ENCODE results near the gene FXYD6. TPM values are rescaled to one million over a fixed set of nuclear protein-coding genes. Genes with fewer than 3 reads are reported as not detected.

The FXYD6 gene
- total RNA-seq, 4 donors from 2014 or later, result 4.8 to 15.9 (median 9.5) TPM

DNA sequence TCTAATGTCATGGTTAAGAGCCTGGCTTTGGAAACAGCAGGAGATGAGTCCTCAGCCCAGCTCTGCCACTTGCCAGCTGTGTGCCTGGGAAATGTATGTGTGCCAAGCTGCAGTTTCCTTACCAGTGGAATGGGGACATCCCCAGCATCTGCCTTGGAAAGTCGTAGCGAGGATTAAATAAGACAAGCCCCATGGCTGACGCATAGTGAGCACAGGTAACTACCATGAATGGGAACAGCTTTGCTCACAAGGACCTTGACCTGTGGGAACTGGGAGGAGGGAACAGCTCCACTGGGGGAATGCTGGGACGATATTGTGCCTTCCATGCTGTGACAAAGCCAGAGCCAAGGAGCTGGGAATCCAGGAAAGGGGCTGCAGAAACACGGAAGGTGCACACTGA lies 76.8 kb downstream of the FXYD6 start:
- WGBS, result 50% methylated on average over 5 of the region's 5 CpGs
- TF ChIP-seq POLR2A (IDR thresholded peaks at IDR 0.05) (no peak), EP300 (IDR thresholded peaks at IDR 0.05) (no peak), POLR2AphosphoS5 (IDR thresholded peaks at IDR 0.05) (no peak)
- TF ChIP-seq, protein P1, sequence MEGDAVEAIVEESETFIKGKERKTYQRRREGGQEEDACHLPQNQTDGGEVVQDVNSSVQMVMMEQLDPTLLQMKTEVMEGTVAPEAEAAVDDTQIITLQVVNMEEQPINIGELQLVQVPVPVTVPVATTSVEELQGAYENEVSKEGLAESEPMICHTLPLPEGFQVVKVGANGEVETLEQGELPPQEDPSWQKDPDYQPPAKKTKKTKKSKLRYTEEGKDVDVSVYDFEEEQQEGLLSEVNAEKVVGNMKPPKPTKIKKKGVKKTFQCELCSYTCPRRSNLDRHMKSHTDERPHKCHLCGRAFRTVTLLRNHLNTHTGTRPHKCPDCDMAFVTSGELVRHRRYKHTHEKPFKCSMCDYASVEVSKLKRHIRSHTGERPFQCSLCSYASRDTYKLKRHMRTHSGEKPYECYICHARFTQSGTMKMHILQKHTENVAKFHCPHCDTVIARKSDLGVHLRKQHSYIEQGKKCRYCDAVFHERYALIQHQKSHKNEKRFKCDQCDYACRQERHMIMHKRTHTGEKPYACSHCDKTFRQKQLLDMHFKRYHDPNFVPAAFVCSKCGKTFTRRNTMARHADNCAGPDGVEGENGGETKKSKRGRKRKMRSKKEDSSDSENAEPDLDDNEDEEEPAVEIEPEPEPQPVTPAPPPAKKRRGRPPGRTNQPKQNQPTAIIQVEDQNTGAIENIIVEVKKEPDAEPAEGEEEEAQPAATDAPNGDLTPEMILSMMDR (IDR thresholded peaks at IDR 0.05), result no peak

DNA sequence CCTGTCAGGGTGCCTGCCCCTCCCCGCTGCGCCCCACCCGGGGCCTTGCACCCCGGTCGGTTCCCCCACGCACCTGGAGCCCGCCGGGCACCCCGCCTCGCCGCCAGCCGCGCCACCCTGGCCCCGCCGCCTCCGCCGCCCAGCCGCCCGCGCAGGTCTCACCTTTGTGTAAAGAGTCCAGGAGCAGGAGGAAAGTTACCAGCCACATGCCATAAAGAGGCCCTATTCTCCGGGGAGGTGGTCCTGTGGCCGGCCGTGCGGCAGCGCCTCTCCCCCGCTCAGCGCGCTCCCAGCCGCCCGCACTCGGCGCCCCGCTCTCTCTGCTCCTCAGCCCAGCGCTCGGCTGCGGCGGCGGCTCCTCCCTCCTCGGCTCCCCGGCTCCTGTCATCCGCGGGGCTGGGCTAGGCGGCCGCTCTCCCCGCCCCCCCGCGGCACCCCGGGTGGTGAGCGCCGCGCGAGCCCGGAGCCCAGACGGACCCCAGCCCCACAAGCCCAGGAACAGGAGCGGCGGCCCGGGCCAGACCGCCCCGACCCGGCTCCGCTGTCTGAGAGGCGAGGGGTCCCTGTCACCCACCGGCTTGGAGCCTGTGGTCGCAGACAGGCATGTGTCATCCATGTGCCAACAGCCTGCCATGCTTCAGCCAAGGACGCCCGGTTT lies 79.5 kb downstream of the FXYD6 start, which contains the start of gene DSCAML1:
Gene DSCAML1, minus strand, starts transcription at position 345 of the 658 bp plus-strand sequence. Its CDS starts 137 bp downstream, at position 208.
- WGBS, result 4% methylated on average over 19 of the region's 66 CpGs
- Histone ChIP-seq H3K4me3 (peak within 1 kb of the TSS; percentile 55), H3K27ac (no peak within 1 kb of the TSS), H3K27me3 (peaks cover 67% of the 10 kb centered on the region), H3K36me3 (no peaks in the 10 kb centered on the region), H3K4me1 (peaks cover 23% of the 10 kb centered on the region), H3K9me3 (no peaks in the 10 kb centered on the region)
- no peak for DNase-seq (ENCODE audit: low spot score in 2 of 2)
- no peak for TF ChIP-seq POLR2A (IDR thresholded peaks at IDR 0.05)
- TF ChIP-seq EP300 (IDR thresholded peaks at IDR 0.05), result no peak
- no peak for TF ChIP-seq POLR2AphosphoS5 (IDR thresholded peaks at IDR 0.05)
- TF ChIP-seq, protein P1 (IDR thresholded peaks at IDR 0.05), result no peak

More for the DNA sequence above, 76.8 kb downstream of the FXYD6 start:
- no peak for DNase-seq (ENCODE audit: low spot score in 2 of 2)
- Histone ChIP-seq H3K27me3 (peaks cover 41% of the 10 kb centered on the region), H3K36me3 (no peaks in the 10 kb centered on the region), H3K27ac (no peak overlapping the region), H3K4me1 (peaks cover 23% of the 10 kb centered on the region), H3K4me3 (no peak overlapping the region), H3K9me3 (no peaks in the 10 kb centered on the region)

DNA sequence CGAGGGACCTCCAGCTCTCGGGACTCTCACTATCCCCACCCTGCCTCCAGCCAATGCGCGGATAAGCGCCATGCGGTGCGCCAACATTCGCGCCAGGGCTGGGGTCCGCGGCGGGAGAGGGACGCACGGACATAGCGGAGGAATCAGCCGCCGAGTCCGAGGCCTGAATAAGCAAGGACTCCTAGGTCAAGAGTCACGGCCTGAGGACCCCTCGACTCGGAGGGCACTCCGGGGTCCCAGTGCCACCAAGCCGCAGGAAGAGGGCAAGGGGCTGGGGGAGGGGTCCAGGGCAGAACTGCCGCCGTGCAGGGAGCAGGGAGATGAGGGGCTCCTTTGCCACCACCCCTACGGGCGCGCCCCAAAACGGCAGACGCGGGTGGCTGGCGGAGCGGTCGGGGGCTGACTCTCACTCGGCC lies 80.0 kb downstream of the FXYD6 start:
- Histone ChIP-seq H3K27ac (no peak overlapping the region), H3K9me3 (no peaks in the 10 kb centered on the region), H3K4me1 (peaks cover 23% of the 10 kb centered on the region), H3K27me3 (peaks cover 67% of the 10 kb centered on the region), H3K36me3 (no peaks in the 10 kb centered on the region), H3K4me3 (peak overlapping the region; percentile 55)
- DNase-seq (ENCODE audit: low spot score in 2 of 2), result no peak
- WGBS, result 2% methylated on average over 18 of the region's 35 CpGs
- no peak for TF ChIP-seq EP300 (IDR thresholded peaks at IDR 0.05)
- TF ChIP-seq, protein P1 (IDR thresholded peaks at IDR 0.05), result no peak
- TF ChIP-seq POLR2AphosphoS5 (IDR thresholded peaks at IDR 0.05), result no peak
- no peak for TF ChIP-seq POLR2A (IDR thresholded peaks at IDR 0.05)

DNA sequence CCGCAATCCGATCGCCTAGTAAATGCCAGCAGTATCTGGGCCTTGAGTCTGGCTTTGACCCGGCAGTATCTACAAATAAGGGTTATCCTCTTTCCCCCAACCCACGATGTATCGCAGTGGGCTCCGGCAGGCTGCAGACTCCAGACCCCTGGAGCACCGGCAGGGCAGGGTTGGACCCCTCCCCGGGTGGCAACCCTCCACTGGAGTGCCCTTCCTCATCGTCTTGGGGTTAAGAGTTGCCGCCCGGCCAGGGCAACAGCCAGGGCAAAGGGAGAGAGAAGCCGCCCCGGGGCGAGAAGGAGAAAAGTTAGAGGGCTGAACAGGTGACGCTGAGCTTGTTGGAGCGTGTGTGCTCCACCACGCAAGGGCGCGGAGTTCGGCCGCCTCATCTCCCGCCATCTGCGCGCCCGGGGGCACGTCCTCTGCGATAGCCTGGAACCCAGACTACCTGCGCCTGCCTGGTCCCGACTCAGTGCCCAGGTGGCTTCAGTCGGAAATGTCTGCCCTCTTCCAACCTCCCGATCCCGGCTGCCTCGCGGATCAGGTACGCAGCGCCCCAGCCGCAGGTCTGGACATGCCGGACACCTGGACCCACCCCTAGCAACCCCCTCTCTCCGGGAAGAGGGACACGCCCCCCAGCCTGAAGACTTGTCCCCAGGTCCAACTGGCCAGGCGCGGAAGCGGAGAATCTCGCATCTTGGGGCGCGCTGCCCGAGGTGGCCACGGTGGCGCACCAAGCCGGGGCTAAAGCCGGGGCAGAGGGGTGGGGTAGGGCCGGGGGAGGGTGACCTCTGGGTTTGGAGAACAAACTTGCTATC lies 80.6 kb downstream of the FXYD6 start:
- Histone ChIP-seq H3K36me3 (no peaks in the 10 kb centered on the region), H3K27ac (no peak overlapping the region), H3K4me1 (peaks cover 23% of the 10 kb centered on the region), H3K9me3 (no peaks in the 10 kb centered on the region), H3K4me3 (peak overlapping the region; percentile 55), H3K27me3 (peaks cover 67% of the 10 kb centered on the region)
- WGBS, result 14% methylated on average over 30 of the region's 53 CpGs
- no peak for TF ChIP-seq POLR2A (IDR thresholded peaks at IDR 0.05)
- TF ChIP-seq EP300 (IDR thresholded peaks at IDR 0.05), result no peak
- TF ChIP-seq, protein P1 (IDR thresholded peaks at IDR 0.05), result no peak
- TF ChIP-seq POLR2AphosphoS5 (IDR thresholded peaks at IDR 0.05), result no peak
- no peak for DNase-seq (ENCODE audit: low spot score in 2 of 2)
